Breast epithelium (tissue), 3 donors: Measurements from ENCODE around the gene ADAMTS13.

Source experiments
- CTCF ChIP-seq, 3 donors: fragments of 450-650 bp; IDR thresholded peaks; one replicate each; pipeline ENCODE4 v1.5.1; 2016 to 2017; ENCODE audit warnings: antibody characterized with exemption in 3 of 3, mild to moderate bottlenecking in 3 of 3, moderate library complexity in 3 of 3
- POLR2A ChIP-seq: fragments of 450-650 bp; IDR thresholded peaks from one replicate; pipeline ENCODE4 v1.6.1; 2016; ENCODE audit warnings: antibody characterized with exemption, mild to moderate bottlenecking, moderate library complexity

- TF ChIP-seq CTCF (IDR thresholded peaks at IDR 0.05) = no peak
- TF ChIP-seq POLR2A = no peak
These were observed 32.2 kb downstream of the ADAMTS13 start for GRCh38 chr9:133454325-133454724.
